Endothelial cell of umbilical vein (primary cell): ENCODE results near the gene SPACA7. TPM values are rescaled to one million over a fixed set of nuclear protein-coding genes. Genes with fewer than 3 reads are reported as not detected.

Experiments
- BruUV-seq: library from RNA; stranded (reverse); fragments of 400-500 nt; replicated peaks from 2 replicates; lab custom pipeline; 2021; lab: Mats Ljungman, UMichigan
- CTCF ChIA-PET: fragments of 300-600, 350-600 bp; sonication (Branson Sonifier 250); formaldehyde crosslinking; loops from one replicate; lab custom pipeline; 2021; ENCODE audit warnings: antibody characterized with exemption, inconsistent platforms; lab: Charles Lee
- POLR2A ChIA-PET: fragments of 300-600, 350-600 bp; sonication (Branson Sonifier 250); formaldehyde crosslinking; loops from one replicate; lab custom pipeline; 2021; ENCODE audit warnings: antibody characterized with exemption, inconsistent platforms; lab: Charles Lee
- DNase-seq: peaks from one replicate; pipeline ENCODE4 v3.0.0-alpha.2; 2011; ENCODE audit warnings: low read depth, low spot score
- FAIRE-seq: peaks from 2 replicates; lab custom pipeline; 2011; peaks lifted over from hg19 to GRCh38; lab: Jason Lieb, UNC
- H2AFZ ChIP-seq: 2 replicates; pipeline ENCODE4 v1.6.0; 2012; ENCODE audit warnings: low read depth, low read length, control low read depth, inconsistent platforms
- H3K27ac ChIP-seq: 2 replicates; pipeline ENCODE4 v1.5.1; 2011; ENCODE audit warnings: low read depth, mild to moderate bottlenecking, control low read depth, low read length, moderate library complexity; ENCODE audit not compliant: insufficient read depth
- H3K27me3 ChIP-seq, 2 experiments: 2 replicates each; pipeline versions ENCODE4 v1.6.0 to v1.6.1; 2011; ENCODE audit warnings: low read length in 2 of 2, mixed read lengths in 1 of 2; ENCODE audit not compliant: control insufficient read depth in 2 of 2, insufficient read depth in 2 of 2
- H3K36me3 ChIP-seq, 2 experiments: 2 replicates in 1 of 2; 3 replicates in 1 of 2; pipeline ENCODE4 v1.5.1; 2011; ENCODE audit warnings: low read length in 2 of 2, mild to moderate bottlenecking in 1 of 2, moderate library complexity in 1 of 2; ENCODE audit not compliant: control insufficient read depth in 2 of 2, insufficient read depth in 2 of 2; ENCODE audit errors: extremely low read depth in 1 of 2
- H3K4me1 ChIP-seq: 3 replicates; pipeline ENCODE4 v1.5.1; 2011; ENCODE audit warnings: mild to moderate bottlenecking, low read length; ENCODE audit not compliant: control insufficient read depth, insufficient read depth; ENCODE audit errors: extremely low read depth
- H3K4me2 ChIP-seq: 2 replicates; pipeline ENCODE4 v1.6.1; 2011; ENCODE audit warnings: low read length, control low read depth, mixed read lengths; ENCODE audit not compliant: insufficient read depth
- H3K4me3 ChIP-seq, 3 experiments: fragments of 200-600 bp in 1 of 3; sonication (generic), shearing (Covaris generic) in 1 of 3; replicated peaks in 1 of 3; 2 replicates each; pipeline ENCODE4 v1.5.1; 2011 to 2016; ENCODE audit warnings: control low read depth in 3 of 3, low read length in 3 of 3, mild to moderate bottlenecking in 2 of 3, inconsistent platforms in 1 of 3, low read depth in 1 of 3, moderate library complexity in 1 of 3; ENCODE audit not compliant: insufficient read depth in 1 of 3
- H3K79me2 ChIP-seq: 2 replicates; pipeline ENCODE4 v1.6.0; 2012; ENCODE audit warnings: low read length, inconsistent platforms; ENCODE audit not compliant: control insufficient read depth, insufficient read depth
- H3K9ac ChIP-seq: replicated peaks from 2 replicates; pipeline ENCODE3; 2011; ENCODE audit warnings: low read length, control low read depth; ENCODE audit not compliant: insufficient read depth; ENCODE audit errors: extremely low read depth
- H3K9me1 ChIP-seq: replicated peaks from 3 replicates; pipeline ENCODE4 v1.6.0; 2011; ENCODE audit warnings: mild to moderate bottlenecking, low read length; ENCODE audit not compliant: control insufficient read depth, insufficient read depth; ENCODE audit errors: extremely low read depth
- H3K9me3 ChIP-seq: replicated peaks from 2 replicates; pipeline ENCODE4 v1.5.1; 2012; ENCODE audit warnings: low read length, inconsistent platforms; ENCODE audit not compliant: control insufficient read depth, insufficient read depth
- H4K20me1 ChIP-seq: replicated peaks from 2 replicates; pipeline ENCODE3; 2011; ENCODE audit warnings: mild to moderate bottlenecking, low read length; ENCODE audit not compliant: control insufficient read depth, insufficient read depth; ENCODE audit errors: extremely low read depth
- CTCF ChIP-seq, 2 donors: IDR thresholded peaks; 1 replicate in 1 of 2; 2 replicates in 1 of 2; pipeline ENCODE4 v1.5.1; 2011; ENCODE audit warnings: low read length in 2 of 2, mild to moderate bottlenecking in 2 of 2, moderate library complexity in 2 of 2, control low read depth in 1 of 2, inconsistent platforms in 1 of 2, low read depth in 1 of 2; ENCODE audit not compliant: insufficient read depth in 1 of 2; ENCODE audit errors: extremely low read depth in 1 of 2
- FOS ChIP-seq: IDR thresholded peaks from 2 replicates; pipeline ENCODE4 v1.6.1; 2011; ENCODE audit warnings: mild to moderate bottlenecking, low read length, moderate library complexity, borderline replicate concordance; ENCODE audit not compliant: insufficient read depth
- JUN ChIP-seq: IDR thresholded peaks from 2 replicates; pipeline ENCODE4 v1.6.1; 2011; ENCODE audit warnings: borderline replicate concordance, low read depth; ENCODE audit not compliant: insufficient read length, insufficient read depth
- MYC ChIP-seq: IDR thresholded peaks from one replicate; pipeline ENCODE4 v1.6.1; 2011; ENCODE audit warnings: mild to moderate bottlenecking, low read depth, low read length
- POLR2A ChIP-seq: IDR thresholded peaks from 2 replicates; pipeline ENCODE4 v1.6.1; 2012; ENCODE audit warnings: low read depth, mild to moderate bottlenecking, control low read depth, low read length
- dilution Hi-C: fragments of 300-500 bp; cut with MboI; formaldehyde crosslinking; loops from one replicate; pipeline ENCODE4 v1.15.0; 2019; ENCODE audit warnings: low sequenced_read_pairs; ENCODE audit not compliant: extremely low pct_ligation_motif_present
- intact Hi-C: fragments of 100-400 bp; cut with micrococcal nuclease; formaldehyde crosslinking; loops from one replicate; pipeline ENCODE4 v1.10.0; 2022
- polyA plus RNA-seq, 4 experiments: library from polyadenylated mRNA; depleted of rRNA in 3 of 4; stranded (reverse) in 3 of 4; unstranded in 1 of 4; fragments of >200 nt; gene quantifications; 2 replicates each; pipeline versions ENCODE4 v1.2.1 to v1.2.3, GENCODE V29; 2011 to 2012; ENCODE audit warnings: missing spikeins in 1 of 4
- total RNA-seq: library from RNA; stranded (reverse); gene quantifications from 2 replicates; pipeline ENCODE4 v1.2.3, GENCODE V29; 2021
- TF ChIP-seq, protein P1 (sequence below): IDR thresholded peaks from 2 replicates; pipeline ENCODE4 v1.6.1; 2011; ENCODE audit not compliant: insufficient read depth, insufficient read length

Gene SPACA7
- total and polyA plus RNA-seq, 2 donors (not counting 3 experiments of a cell fraction or from before 2014, with no cell fraction given): not detected

GRCh38 chr13:112455476-112456059 lies 79.4 kb downstream of the SPACA7 start:
- no peak for FAIRE-seq
- dilution Hi-C loops: no loop called here
- no peaks in the 10 kb centered on the region for H3K9me3 ChIP-seq

More at GRCh38 chr13:112455476-112456059, 79.4 kb downstream of the SPACA7 start:
- H3K27me3 ChIP-seq: no peaks in the 10 kb centered on the region
- no peak for TF ChIP-seq CTCF (IDR thresholded peaks at IDR 0.05; ENCODE audit: extremely low read depth in 1 of 2, insufficient read depth in 1 of 2, low read depth in 1 of 2, low read length in 2 of 2)
- no peak for TF ChIP-seq MYC
- no peak for TF ChIP-seq JUN
- TF ChIP-seq FOS: no peak
- no peak for TF ChIP-seq POLR2A
- TF ChIP-seq, protein P1, sequence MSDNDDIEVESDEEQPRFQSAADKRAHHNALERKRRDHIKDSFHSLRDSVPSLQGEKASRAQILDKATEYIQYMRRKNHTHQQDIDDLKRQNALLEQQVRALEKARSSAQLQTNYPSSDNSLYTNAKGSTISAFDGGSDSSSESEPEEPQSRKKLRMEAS: no peak
- DNase-seq: no peak
- H3K9me1 ChIP-seq: no peaks in the 10 kb centered on the region
- H2AFZ ChIP-seq: no peak overlapping the region
- ChIA-PET CTCF (interaction anchor here (1.3 kb wide), 1 partner anchor 13 kb away, joined by 4 read pairs; no protein-coding TSS in a partner anchor), POLR2A (no interaction called here)
- H3K4me2 ChIP-seq: no peak overlapping the region
- no peaks in the 10 kb centered on the region for H4K20me1 ChIP-seq
- no peak overlapping the region for H3K4me3 ChIP-seq
- intact Hi-C loops: no loop called here
- H3K36me3 ChIP-seq: no peaks in the 10 kb centered on the region
- no peaks in the 10 kb centered on the region for H3K4me1 ChIP-seq
- H3K27ac ChIP-seq: no peak overlapping the region
- no peaks in the 10 kb centered on the region for H3K79me2 ChIP-seq
- H3K9ac ChIP-seq: no peak overlapping the region
- no TSS peak for BruUV-seq
